HepG2 (cell line): ENCODE data around the gene WNT3. TPM values are rescaled to one million over a fixed set of nuclear protein-coding genes. Genes with fewer than 3 reads are reported as not detected.

Source experiments
- CEBPZ ChIP-seq: IDR thresholded peaks from 2 replicates; pipeline ENCODE4 v1.6.1; 2012; ENCODE audit warnings: low read length, improper control_type of control experiment
- FOSL2 ChIP-seq: sonication (generic); formaldehyde crosslinking; IDR thresholded peaks from 2 replicates; pipeline ENCODE4 v1.4.0; 2020; ENCODE audit warnings: missing genetic modification reagents
- GLMP ChIP-seq: sonication (generic); formaldehyde crosslinking; IDR thresholded peaks from 2 replicates; pipeline ENCODE4 v1.9.0; 2021; ENCODE audit warnings: missing genetic modification reagents, mild to moderate bottlenecking, borderline replicate concordance
- JUND ChIP-seq: sonication (generic); formaldehyde crosslinking; IDR thresholded peaks from 2 replicates; pipeline ENCODE4 v1.8.0; 2022; ENCODE audit warnings: mild to moderate bottlenecking, missing genetic modification reagents
- MAFK ChIP-seq, 2 experiments: IDR thresholded peaks in 1 of 2; conservative IDR thresholded peaks in 1 of 2; 2 replicates each; pipeline ENCODE4 v1.6.1; 2011; ENCODE audit warnings: improper control_type of control experiment in 2 of 2, low read length in 2 of 2
- MEIS1 ChIP-seq: sonication (generic); formaldehyde crosslinking; IDR thresholded peaks from 2 replicates; pipeline ENCODE4 v1.9.0; 2021; ENCODE audit warnings: mild to moderate bottlenecking, missing genetic modification reagents, moderate library complexity, borderline replicate concordance
- NFE2L2 ChIP-seq: fragments of 150-350 bp; IDR thresholded peaks from 2 replicates; pipeline ENCODE4 v1.6.1; 2014; ENCODE audit warnings: low read length
- SNAPC4 ChIP-seq: sonication (generic); formaldehyde crosslinking; IDR thresholded peaks from 2 replicates; pipeline ENCODE4 v1.4.0; 2020; ENCODE audit warnings: mild to moderate bottlenecking, missing genetic modification reagents
- YEATS2 ChIP-seq: sonication (generic); formaldehyde crosslinking; IDR thresholded peaks from 2 replicates; pipeline ENCODE4 v1.4.0; 2020; ENCODE audit warnings: missing genetic modification reagents, borderline replicate concordance
- ZBTB4 ChIP-seq: sonication (generic); formaldehyde crosslinking; IDR thresholded peaks from 2 replicates; pipeline ENCODE4 v1.4.0; 2020; ENCODE audit warnings: missing genetic modification reagents, mild to moderate bottlenecking, borderline replicate concordance
- ZNF281 ChIP-seq: sonication (generic); formaldehyde crosslinking; IDR thresholded peaks from 2 replicates; pipeline ENCODE4 v1.4.0; 2020; ENCODE audit warnings: missing genetic modification reagents, borderline replicate concordance
- ZNF709 ChIP-seq: sonication (generic); formaldehyde crosslinking; IDR thresholded peaks from 2 replicates; pipeline ENCODE4 v1.5.0; 2020; ENCODE audit warnings: mild to moderate bottlenecking, missing genetic modification reagents
- ZNF773 ChIP-seq: sonication (generic); formaldehyde crosslinking; IDR thresholded peaks from 2 replicates; pipeline ENCODE4 v1.4.0; 2020; ENCODE audit warnings: missing genetic modification reagents, borderline replicate concordance
- polyA plus RNA-seq, 8 experiments: library from polyadenylated mRNA; depleted of rRNA in 3 of 8; stranded (reverse) in 7 of 8; unstranded in 1 of 8; fragments of >200 nt; fragmentation: Illumina TruSeq in 4 of 8; extraction: Trizol in 4 of 8; gene quantifications; 2 replicates each; pipeline versions ENCODE4 v1.2.1 to v1.2.3, GENCODE V29; 2011 to 2016; ENCODE audit warnings: low read depth in 4 of 8, missing spikeins in 1 of 8, mixed read lengths in 1 of 8; ENCODE audit not compliant: insufficient read depth in 1 of 8
- total RNA-seq, 5 experiments: library from RNA; depleted of rRNA; stranded (reverse); fragments of >200 nt; fragmentation: Illumina TruSeq; extraction: Trizol; gene quantifications; 2 replicates each; pipeline ENCODE4 v1.2.3, GENCODE V29; 2016; ENCODE audit warnings: low read depth in 1 of 5

WNT3 gene
- total and polyA plus RNA-seq, 2 of the 13 experiments (the other 11 are each of a cell fraction or from before 2014, with no cell fraction given): 8.5 to 10.3 TPM

GRCh38 chr17:46758614-46759013 lies 59.9 kb downstream of the WNT3 start (continued):
- TF ChIP-seq ZBTB4 (CRISPR knock-in tag) (no peak), SNAPC4 (CRISPR knock-in tag) (no peak), ZNF773 (CRISPR knock-in tag) (no peak), JUND (peak; percentile 79), MAFK (conservative IDR thresholded peaks at IDR 0.05 in 1 of 2, IDR thresholded peaks at IDR 0.05 in 1 of 2; ENCODE audit: low read length in 2 of 2) (peak; percentile 48 to 64; a peak in 3 of 4 replicates), ZNF709 (CRISPR knock-in tag) (no peak), NFE2L2 (peak; percentile 77; the same call in 1 of the 2 replicates), GLMP (CRISPR knock-in tag) (no peak), MEIS1 (CRISPR knock-in tag) (no peak), YEATS2 (CRISPR knock-in tag) (no peak), FOSL2 (CRISPR knock-in tag) (peak; percentile 94), ZNF281 (CRISPR knock-in tag) (no peak), CEBPZ (no peak)
